ENCODE results near the gene ANKRD42. TPM values are rescaled to one million over a fixed set of nuclear protein-coding genes. Genes with fewer than 3 reads are reported as not detected.

ANKRD42 gene
- total and polyA plus RNA-seq, 9 of the 15 experiments (the other 6 are each of a cell fraction or from before 2014, with no cell fraction given): 2.8 to 9.1 (median 6.1) TPM

GRCh38 chr11:83194281-83195142 lies 1.0 kb downstream of the ANKRD42 start (continued):
- TF ChIP-seq TCF15 (CRISPR knock-in tag; IDR thresholded peaks at IDR 0.05) (no peak), LARP7 (IDR thresholded peaks at IDR 0.05) (0 out of 2 replicates have a peak, but pooled peaks have one; percentile 20), CHD7 (IDR thresholded peaks at IDR 0.05; ENCODE audit: low read depth, low read length) (no peak), CEBPG (CRISPR knock-in tag; IDR thresholded peaks at IDR 0.05) (peak; percentile 82), CEBPG (tag; conservative IDR thresholded peaks at IDR 0.05 in 1 of 2, IDR thresholded peaks at IDR 0.05 in 1 of 2) (peak; percentile 73 to 87), ZNF184 (CRISPR knock-in tag; IDR thresholded peaks at IDR 0.05) (no peak), HLTF (IDR thresholded peaks at IDR 0.05) (no peak; the same call in 1 of the 2 replicates), USF1 (CRISPR knock-in tag; IDR thresholded peaks at IDR 0.05) (peak; percentile 40; the same call in 1 of the 2 replicates), NCOA2 (IDR thresholded peaks at IDR 0.05; ENCODE audit: partially characterized antibody in 2 of 2) (no peak)
- TF ChIP-seq, protein P1, sequence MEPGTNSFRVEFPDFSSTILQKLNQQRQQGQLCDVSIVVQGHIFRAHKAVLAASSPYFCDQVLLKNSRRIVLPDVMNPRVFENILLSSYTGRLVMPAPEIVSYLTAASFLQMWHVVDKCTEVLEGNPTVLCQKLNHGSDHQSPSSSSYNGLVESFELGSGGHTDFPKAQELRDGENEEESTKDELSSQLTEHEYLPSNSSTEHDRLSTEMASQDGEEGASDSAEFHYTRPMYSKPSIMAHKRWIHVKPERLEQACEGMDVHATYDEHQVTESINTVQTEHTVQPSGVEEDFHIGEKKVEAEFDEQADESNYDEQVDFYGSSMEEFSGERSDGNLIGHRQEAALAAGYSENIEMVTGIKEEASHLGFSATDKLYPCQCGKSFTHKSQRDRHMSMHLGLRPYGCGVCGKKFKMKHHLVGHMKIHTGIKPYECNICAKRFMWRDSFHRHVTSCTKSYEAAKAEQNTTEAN (CRISPR knock-in tag; IDR thresholded peaks at IDR 0.05): no peak
- TF ChIP-seq, protein P2, sequence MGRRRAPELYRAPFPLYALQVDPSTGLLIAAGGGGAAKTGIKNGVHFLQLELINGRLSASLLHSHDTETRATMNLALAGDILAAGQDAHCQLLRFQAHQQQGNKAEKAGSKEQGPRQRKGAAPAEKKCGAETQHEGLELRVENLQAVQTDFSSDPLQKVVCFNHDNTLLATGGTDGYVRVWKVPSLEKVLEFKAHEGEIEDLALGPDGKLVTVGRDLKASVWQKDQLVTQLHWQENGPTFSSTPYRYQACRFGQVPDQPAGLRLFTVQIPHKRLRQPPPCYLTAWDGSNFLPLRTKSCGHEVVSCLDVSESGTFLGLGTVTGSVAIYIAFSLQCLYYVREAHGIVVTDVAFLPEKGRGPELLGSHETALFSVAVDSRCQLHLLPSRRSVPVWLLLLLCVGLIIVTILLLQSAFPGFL (CRISPR knock-in tag; IDR thresholded peaks at IDR 0.05): no peak
